Sigmoid colon (tissue), 4 donors: ENCODE measurements around the gene ROBO4.

Experiments used
- EP300 ChIP-seq, 4 donors: sonication (generic); formaldehyde crosslinking; IDR thresholded peaks; one replicate each; pipeline ENCODE4 v1.6.1; 2017; ENCODE audit warnings: antibody characterized with exemption in 4 of 4
- POLR2A ChIP-seq, 2 donors: fragments of 450-650 bp; IDR thresholded peaks; one replicate each; pipeline ENCODE4 v1.6.1; 2016; ENCODE audit warnings: antibody characterized with exemption in 2 of 2, mild to moderate bottlenecking in 2 of 2, moderate library complexity in 2 of 2
- POLR2AphosphoS5 ChIP-seq, 4 donors: sonication (generic); formaldehyde crosslinking; IDR thresholded peaks; one replicate each; pipeline ENCODE4 v1.6.1; 2017; ENCODE audit warnings: antibody characterized with exemption in 4 of 4
- TF ChIP-seq, protein P1 (sequence below), 4 experiments: fragments of 450-650 bp in 3 of 4; fragments of 200-600 bp in 1 of 4; IDR thresholded peaks; one replicate each; pipeline ENCODE4 v1.5.1; 2016 to 2019; ENCODE audit warnings: antibody characterized with exemption in 4 of 4, mild to moderate bottlenecking in 3 of 4, moderate library complexity in 2 of 4

DNA sequence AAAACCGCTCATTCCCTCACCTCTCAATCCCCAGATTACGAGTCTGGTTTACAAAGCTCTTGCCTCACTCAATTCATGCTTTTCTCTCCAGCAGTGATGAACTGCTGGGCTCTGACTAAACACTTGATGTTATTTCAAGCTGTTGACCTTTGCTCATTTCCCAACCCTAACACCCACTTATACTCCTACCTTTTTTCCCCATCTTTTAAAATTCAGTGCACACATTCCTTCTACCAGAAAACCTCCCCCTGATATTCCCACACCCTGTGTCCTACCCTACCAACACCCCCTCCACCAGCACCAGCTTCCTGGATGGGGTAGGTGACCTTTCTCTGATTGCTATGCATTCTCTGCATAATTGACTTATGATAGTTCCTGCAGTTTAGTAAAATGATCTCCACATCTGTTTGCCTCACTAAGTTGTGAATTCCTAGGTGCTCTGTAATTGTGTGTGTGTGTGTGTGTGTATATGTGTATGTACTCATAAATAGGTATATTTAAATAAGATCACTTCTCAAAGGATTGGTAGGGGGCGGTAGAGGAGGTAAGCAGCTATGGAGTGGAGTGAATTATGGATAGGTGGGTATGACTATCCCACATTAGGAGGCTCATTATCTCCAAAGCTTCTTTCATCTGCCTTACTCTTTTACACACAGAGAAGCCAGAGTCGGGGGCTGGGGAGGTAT is 37.3 kb upstream of the ROBO4 start:
- TF ChIP-seq, protein P1, sequence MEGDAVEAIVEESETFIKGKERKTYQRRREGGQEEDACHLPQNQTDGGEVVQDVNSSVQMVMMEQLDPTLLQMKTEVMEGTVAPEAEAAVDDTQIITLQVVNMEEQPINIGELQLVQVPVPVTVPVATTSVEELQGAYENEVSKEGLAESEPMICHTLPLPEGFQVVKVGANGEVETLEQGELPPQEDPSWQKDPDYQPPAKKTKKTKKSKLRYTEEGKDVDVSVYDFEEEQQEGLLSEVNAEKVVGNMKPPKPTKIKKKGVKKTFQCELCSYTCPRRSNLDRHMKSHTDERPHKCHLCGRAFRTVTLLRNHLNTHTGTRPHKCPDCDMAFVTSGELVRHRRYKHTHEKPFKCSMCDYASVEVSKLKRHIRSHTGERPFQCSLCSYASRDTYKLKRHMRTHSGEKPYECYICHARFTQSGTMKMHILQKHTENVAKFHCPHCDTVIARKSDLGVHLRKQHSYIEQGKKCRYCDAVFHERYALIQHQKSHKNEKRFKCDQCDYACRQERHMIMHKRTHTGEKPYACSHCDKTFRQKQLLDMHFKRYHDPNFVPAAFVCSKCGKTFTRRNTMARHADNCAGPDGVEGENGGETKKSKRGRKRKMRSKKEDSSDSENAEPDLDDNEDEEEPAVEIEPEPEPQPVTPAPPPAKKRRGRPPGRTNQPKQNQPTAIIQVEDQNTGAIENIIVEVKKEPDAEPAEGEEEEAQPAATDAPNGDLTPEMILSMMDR (IDR thresholded peaks at IDR 0.05), result no peak
- no peak for TF ChIP-seq EP300 (IDR thresholded peaks at IDR 0.05)
- TF ChIP-seq POLR2A (IDR thresholded peaks at IDR 0.05), result no peak
- TF ChIP-seq POLR2AphosphoS5 (IDR thresholded peaks at IDR 0.05), result no peak
